Hippocampal formation (tissue), 2 donors: ENCODE results near the gene TMEM242.

Experiments used
- DNase-seq, 2 donors: peaks; one replicate each; lab custom pipeline; 2025; lab: John Stamatoyannopoulos, UW

The TMEM242 gene

DNA sequence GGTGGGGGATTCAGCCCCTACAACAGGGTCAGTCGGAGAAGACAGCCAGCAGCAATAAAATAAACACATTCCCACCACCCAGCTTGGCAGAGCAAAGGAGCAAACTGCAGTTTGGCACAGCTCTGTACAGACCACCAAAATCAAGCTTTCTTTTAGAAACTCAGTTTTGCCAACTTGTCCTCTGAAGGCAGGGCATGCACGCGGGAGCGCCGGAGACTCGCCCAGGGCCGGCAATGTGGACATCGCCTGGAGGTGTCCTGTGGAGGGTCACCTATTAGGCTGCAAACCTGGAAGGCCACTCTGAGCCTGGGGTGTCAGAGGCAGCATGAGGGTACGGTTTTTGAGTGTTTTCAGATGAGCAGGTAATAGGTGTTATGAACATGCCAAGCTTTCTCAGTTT is 34.7 kb downstream of the TMEM242 start:
- DNase-seq = no peak

DNA sequence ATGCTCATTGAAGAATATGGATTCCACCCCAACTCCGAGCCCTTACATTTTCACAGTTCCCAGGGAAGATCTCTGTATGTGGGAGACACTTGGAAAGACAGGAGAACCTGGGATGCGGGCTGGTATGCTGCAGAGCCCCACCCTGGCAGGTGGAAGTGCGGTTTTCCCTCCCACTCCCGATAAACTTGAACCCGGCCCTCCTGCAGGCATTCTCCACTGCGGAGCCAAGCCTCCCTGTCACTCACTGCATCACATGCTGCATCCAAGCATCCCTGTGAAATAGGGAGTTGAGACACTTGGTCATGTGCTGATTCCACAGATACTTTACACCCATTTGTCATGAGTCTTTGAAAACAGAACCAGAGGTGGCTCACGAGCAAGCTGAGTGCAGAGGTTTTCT is 35.4 kb downstream of the TMEM242 start:
- no peak for DNase-seq

DNA sequence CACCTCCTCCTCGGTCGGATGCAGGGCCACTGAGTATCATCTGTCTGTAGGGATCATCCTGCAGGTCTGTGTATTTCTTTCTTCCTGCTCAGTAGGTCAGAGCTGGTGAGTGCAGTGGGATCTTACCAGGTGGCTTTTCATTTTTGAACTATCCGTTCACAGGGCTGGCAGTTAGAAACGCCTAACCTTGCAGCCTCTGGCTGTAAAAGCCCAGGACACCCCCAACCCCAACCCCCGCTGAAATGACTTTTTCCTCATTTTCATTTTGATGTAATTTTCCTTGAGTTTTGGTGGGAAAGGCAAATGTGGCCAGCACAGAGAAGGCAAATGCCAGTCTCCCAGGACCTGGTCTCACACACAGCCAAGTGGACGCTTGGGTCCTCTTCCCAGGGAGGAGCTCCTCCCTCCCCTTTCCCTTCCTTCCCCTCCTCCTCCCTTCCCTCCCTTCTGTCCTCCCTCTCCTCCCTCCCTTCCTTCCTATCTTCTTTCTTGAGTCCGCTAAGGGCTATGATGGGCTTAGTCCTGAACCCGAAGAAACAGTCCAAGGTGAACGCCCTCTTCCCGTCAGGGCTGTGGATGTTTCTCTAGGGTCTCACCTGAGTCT is 36.0 kb downstream of the TMEM242 start:
- DNase-seq = no peak

DNA sequence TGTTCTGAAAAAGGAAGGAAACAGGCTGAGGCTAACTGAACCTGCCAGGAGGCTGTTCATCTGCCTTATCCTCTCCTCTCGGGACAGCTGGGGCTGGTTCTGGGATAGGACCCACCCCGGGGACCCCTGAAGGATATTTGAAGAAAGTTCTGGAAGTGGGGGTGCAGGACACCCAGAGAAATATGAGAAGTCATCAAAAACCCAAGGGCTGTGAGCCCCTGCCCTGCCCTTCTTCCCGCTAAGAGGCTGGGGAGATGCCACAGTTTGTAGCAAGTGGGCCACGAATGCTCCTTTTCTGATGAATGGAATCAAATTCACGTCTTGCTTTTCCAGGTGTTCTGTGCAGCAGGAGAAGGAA is 37.9 kb downstream of the TMEM242 start:
- DNase-seq = no peak

DNA sequence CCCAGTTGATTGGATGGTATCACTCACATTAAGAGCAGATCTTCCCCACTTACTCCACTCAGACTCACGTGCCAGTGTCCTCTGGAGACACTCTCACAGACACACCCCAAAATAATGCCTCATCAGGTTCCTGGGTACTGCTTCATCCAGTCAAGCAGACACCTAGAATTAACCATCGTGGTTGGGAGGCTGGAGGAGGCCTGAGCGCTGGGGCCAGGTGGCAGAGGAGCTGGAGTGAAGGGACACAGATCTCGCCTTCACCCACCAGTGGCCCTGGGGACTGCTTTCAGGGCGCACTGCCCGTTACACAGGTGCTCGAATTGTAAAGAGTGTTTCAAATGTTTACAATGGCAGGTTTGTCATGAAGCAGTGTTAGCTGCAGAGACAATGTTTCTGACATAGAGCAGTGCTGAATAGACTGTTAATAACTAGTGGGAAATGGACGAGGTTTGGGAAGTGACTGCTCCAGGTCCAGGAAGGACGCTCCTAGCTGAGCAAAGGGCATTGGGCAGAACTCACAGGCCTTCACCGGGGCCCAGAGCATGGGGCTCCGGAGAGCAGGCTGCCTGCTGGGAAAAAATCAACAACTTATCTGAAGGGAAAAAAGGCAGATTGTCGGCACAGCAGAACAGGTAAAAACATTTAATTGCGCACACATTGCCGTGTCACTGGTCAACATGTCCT is 38.4 kb downstream of the TMEM242 start:
- DNase-seq = no peak

DNA sequence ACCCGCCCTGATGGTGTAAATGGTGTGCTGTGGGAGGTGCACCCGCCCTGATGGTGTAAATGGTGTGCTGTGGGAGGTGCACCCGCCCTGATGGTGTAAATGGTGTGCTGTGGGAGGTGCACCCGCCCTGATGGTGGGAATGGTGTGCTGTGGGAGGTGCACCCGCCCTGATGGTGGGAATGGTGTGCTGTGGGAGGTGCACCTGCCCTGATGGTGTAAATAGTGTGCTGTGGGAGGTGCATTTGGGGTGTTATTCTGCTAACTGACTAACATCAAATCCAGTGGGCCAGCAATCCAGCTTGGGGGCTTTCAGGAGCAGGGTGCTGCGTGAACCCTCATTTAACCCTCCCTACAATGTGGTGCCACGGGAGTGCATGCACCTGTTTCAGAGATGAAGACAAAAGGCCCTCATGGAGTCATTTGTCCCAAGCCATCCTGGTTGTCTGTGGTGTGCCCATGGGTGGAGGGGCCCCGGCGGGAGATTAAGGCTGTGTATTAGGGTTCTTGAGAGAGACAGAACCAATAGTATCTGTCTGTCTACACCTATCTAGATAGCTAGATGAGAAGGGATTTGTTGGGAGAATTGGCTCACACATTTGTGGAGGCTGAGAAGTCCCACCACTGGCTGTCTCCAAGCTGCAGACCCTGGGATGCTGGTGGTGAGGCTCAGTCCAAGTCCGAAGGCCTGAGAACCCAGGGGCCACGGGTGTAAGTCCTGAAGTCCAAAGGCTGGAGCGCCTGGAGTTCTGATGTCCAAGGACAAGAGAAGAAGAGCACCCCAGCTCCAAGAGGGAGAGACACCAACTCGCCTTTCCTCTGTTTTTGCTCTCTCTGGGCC is 39.2 kb downstream of the TMEM242 start:
- DNase-seq = no peak

DNA sequence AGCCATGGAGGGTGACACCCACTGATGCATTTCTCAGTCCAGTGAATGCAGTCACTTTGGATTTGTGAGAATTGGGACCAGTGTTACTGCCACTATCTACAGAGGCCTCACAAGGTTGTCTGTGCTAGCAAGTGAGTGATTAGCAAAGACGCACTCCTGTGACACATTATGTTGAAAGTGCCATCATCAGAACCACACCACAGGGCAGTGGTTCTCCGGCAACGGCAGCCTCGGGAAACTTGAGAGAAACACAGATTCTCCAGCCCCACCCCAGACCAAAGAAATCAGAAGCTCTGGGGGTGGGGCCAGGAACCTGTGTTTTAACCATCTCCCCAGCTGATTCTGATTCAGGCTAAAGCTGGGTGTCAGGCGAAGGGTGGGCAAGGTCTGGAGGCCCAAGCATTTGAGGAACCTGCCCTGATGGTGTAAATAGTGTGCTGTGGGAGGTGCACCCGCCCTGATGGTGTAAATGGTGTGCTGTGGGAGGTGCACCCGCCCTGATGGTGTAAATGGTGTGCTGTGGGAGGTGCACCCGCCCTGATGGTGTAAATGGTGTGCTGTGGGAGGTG is 39.9 kb downstream of the TMEM242 start:
- DNase-seq = no peak

DNA sequence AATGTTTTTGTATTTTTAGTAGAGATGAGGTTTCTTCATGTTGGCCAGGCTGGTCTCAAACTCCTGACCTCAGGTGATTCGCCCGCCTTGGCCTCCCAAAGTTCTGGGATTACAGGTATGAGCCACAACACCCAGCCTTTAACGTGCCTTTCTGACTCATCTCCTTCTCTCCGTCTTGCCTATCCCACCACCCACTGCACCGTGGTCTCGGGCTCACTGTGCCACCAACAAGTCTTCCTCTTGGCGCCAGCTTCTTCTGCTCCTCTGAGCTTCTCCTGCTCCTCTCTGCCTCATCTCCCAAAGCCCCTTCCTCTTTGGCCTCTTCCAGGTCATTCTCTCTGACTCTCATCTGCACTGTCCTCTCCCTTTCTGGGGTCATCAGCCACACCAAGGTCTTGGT is 41.0 kb downstream of the TMEM242 start:
- DNase-seq = no peak

DNA sequence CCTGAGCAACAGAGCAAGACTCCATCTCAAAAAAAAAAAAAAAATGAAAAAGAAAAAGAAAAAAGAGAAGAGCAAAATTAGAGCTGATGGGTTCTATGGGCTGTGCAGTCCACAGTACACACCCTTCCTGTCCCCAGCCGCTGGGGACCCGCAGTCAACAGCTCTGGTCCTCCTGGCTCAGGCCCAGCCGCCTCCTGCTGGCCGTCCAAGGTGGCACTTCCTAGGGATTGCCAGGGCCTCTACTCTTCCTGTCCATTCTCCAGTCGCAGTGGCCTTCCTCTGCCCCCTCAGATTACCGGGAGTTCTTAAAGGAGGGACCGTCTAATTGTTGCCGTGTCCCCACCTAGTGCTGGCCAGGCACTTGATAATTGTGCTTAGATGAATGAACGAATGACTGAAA is 41.7 kb downstream of the TMEM242 start:
- DNase-seq = no peak

DNA sequence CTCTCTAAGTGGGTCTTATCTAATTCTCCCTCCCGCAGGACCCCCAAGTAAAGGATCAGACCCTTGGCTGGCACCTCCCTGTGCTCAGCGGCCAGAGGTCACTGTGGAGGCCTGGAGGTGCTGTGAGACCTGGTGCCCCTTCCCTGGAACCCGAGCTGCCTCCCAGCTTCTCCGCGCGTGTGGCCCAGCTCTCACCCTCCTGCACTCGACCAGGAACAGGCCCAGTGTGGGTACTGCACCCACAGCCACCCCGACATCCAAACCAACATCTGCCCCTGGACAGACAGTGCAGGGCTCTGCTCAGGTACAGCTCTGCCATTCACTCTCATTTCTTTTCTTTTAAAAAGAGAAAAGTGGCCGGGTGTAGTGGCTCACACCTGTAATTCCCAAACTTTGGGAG is 42.4 kb downstream of the TMEM242 start:
- no peak for DNase-seq

DNA sequence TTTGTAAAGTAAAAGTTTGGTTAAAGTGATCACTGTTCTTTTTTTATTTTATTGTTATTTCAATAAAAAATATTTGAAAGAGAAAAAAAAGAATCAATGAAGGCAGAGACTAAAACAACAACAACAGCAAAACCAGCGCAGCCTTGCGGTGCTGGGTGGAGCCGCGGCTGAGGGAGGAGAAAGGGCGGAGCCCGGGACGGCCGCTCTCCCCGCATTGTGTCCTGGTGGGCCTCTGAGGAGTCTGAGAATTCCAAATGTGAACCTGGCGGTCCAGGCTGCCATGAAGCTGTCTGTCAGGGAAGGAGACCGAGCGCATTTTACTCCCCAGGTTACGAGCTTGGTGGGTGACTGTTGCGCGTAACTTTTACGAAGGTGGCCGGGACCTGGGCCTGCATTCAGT is 43.2 kb downstream of the TMEM242 start:
- no peak for DNase-seq

DNA sequence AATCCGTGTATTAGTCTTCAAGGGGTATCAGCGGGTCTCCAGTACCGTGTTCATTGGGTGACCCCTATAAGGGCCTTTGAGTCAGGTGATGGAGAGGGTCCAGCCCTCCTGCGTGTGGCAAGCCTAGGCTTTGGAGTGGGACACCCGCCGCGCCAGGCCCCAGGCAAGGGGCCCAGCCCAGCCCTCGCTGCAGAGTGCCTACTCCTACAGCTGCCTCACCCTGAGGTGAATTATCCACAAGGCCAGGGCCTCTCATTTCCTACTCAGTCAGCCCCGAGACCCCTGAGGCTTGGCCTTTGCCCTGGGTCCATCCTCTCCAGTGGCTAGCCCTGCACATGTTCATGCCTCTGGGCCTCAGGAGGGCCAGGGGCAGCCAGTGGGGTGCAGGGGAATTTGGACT is 45.1 kb downstream of the TMEM242 start:
- no peak for DNase-seq

DNA sequence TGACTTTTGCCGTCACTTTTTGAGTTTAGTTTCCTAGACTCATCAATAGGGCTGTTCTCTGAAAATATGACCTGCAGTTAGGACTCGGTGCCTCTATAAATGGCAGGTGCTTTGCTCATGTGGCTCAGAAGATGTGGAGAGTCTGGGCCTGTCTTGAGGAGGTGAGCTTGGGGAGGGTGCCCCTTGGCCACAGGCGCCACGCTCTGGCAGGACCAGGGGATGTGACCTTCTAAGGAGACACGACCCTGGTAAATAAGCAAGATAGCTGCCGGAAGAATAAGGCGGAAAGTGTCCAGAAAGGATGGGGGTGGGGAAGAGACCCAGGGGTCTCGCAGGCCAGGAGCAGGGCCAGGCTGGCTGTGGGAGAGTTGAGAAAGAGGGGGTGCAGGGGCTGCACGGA is 46.6 kb downstream of the TMEM242 start:
- DNase-seq = no peak

DNA sequence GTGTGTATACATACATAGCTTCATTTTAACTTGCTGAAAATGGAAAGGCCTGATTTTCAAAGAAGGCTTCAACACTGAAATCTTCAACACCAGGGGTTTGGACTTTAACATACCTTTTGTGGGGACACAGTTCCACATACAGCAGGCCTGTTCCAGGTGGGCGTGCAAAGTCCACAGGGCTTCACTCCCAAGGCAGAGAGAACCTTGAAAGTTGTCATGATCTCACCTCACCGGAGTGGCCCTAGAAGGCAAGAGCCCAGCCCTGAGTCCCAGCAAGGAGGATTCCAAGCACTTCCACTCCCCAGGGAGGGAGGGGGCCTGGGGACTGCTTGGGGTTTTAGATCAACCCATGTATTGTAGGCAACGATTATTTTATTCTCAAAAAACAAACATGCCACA is 47.2 kb downstream of the TMEM242 start:
- no peak for DNase-seq

DNA sequence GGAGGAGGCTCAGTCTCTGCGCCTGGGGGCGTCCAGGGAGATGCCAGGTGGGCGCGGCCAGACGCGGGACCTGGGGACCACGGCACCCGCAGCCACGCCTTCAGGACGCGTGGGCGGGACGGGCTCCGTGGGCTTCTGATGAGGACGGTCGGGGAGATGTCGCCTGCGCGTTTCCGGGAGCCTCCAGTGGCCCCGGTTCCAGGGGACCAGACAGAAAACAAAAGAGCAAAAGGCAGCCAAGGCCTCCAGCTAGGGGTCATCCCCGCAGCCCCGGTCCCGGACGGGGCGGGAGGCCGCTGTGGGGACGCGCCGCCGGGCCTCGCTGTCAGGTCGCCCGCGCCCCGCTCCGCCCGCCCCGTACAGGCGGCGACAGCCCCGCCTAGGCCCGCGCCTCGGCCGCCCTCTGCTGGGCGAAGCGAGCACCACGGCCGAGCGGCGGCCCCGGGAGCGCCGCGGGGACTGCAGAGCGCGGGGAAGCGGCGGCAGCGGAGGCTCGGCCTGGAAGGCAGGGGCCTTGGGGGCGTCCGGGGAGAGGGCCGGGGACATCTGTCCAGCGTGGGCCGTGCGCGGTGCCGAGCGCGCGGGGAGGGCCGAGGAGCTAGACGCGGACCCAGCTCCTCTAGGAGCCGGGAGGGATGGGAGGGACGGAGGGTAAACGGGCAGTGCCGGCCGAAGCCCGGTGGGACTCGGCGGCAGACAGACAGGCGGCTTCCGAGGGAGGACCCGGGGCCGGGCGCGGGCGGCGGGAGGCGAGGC is 48.7 kb downstream of the TMEM242 start:
- DNase-seq = peak; percentile 50 to 58

DNA sequence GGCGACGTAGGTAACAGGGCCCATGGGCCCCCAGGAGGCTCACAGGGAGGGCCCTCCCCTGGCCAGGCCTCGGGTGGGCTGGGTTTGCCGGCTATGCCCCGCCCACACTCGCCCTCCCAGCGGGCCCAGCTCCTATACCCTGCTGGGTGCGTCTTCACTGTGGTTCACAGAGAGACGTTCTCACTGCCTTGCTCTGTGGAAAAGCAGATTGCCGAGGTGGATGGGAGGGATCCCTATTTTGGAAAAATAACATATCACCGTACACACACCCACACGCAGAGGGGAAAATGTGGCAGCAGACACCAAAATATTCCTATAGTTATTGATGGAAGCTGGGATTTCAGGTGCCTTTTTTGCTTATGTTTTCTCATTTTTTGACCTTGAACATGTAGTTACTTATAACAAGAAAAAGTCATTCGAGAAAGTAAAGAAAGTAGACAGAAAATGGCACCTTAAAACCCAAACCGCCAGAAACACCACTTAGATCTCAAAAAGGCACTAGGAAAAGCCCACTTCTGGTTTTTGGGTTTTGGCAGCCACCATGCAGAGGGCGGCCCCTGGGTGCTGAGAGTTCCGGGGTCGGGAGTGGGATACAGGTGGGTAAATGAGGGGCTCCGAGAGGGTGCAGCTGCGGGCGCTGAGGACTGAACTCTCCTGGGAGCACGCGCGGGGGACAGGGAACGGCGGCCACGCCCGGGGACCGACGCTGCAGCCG is 49.4 kb downstream of the TMEM242 start:
- peak in 1 of 2 donors; percentile 20 for DNase-seq

DNA sequence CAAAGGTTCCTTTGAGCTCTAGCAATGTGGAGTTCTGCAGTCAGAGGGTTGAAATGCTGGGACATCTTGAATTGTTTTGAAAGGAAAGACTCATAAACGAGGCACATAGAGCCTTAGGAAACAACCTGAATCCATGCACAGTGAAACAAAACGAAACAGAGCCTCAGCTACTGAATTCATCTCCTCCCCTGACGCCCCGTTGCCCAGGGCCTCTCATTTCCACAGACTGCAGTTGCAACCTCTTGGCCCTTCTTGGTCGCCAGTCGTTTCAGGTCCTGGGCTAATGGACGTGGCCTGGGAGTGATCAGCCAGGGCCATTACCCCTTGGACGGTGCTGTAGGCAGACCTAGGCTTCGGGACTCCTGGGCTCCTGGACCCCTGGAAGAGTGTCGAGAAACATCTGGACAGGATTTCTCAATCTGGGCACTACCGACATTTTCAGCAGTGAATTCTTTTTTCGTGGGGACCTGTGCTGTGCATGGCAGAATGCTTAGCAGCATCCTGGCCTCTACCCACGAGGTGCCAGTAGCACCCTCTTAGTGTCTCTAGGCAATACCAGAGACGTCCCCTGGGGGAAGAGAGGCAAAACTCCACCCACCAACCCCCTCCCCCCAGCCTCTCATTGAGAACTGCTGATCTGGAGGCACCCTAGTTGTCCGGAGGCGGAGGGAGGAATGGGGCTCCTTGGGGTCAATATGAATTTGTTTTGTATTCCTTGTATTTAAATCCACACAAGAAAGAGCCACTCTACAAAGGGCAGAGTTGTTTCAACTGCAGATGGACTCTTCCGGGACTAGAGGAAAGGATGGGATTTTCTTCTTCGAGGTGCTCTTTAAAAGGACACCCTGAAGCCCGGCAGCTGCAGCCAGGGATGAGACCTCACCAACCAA is 50.2 kb downstream of the TMEM242 start:
- no peak for DNase-seq

DNA sequence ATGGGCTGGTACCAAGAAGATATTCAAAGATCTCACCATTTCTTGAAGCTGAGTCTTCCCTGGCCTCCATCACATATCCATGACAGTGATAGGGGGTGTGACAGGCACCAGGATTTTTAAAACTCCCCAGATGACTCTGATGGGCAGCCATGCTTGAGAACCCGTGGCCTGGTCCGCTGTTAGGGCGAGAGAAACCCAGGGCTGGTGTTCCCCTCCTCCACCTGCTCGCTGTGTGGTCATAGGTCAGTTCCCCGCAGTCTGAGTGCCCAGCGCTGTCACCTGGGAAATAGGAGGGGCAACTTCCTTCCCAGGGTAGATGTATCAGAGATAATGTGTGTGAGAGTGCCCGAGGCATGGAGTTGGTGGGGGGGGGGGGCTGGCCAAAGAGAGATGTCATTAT is 50.9 kb downstream of the TMEM242 start:
- DNase-seq = no peak

DNA sequence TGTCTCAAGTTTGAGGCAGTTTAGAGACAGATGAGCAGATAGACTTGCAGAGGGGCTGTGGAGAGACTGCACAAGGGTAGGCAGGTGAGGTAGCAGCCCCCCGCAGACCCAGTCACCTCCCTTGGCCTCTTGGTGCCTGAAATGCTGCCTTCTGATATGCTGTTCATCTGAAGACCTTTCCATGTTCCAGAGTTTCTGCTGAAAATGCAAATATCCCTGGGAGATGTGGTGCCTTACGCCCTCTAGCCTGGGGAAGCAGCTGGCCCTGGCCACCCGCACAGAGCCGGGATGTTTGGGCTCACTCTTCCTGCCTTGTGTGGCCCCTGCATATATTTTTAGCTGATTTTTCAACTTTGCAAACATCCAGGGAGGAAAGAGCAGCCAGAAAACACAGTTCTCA is 51.4 kb downstream of the TMEM242 start:
- DNase-seq = no peak

DNA sequence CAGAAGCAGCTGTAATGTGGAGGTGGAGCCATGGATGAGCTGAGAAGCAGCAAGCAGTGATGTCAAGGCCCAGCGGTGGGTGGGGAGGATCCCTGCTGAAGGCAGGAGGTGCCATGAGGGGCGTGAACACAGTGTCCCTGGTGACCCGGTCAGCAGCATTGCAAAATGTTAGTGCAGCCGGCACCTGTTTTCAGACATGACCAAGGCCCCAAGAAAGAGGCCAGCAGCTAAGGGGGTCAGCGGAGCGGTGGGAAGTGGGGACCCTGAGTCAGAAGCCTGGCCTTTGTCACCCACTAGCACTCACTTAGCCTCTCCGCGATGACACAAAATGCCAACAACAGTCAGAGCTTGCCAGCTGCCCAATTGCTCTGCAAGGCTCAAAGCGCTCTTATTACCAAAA is 51.9 kb downstream of the TMEM242 start:
- no peak for DNase-seq

DNA sequence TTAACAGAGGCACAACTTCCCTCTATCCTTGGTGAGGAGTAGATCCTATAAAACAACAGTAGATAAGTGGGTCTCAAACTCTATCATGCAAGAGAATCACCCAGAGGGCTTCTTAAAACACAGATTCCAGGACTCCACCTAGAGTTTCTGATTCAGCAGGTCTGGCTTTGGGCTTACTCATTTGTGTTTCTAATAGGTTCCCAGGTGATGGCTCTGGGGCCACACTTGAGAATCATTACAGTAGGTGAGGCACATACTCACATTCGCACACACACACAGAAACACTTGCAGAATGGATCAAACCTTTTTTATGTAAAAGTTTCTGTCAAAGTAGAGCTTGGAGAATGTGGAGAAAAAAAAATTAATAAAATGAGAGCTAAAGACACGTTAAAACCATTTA is 52.4 kb downstream of the TMEM242 start:
- DNase-seq = no peak
